Left ventricle myocardium inferior (tissue), 1 donor: ENCODE data around the gene DPY19L1. TPM values are rescaled to one million over a fixed set of nuclear protein-coding genes. Genes with fewer than 3 reads are reported as not detected.
"Not testable (repeated sequence)": the region's sequence is repeated elsewhere in the genome, so short reads cannot be mapped to it uniquely, and the experiment has no call there.

Experiments used
- DNase-seq: peaks from one replicate; pipeline ENCODE4 v3.0.0-alpha.2; 2020
- H3K27ac ChIP-seq: fragments of 200-600 bp; replicated peaks from 2 replicates; pipeline ENCODE4 v1.8.0; 2021
- H3K27me3 ChIP-seq: fragments of 200-600 bp; 2 replicates; pipeline ENCODE4 v1.8.0; 2021; ENCODE audit warnings: low read depth
- H3K36me3 ChIP-seq: fragments of 200-600 bp; 2 replicates; pipeline ENCODE4 v1.8.0; 2021
- H3K4me1 ChIP-seq: fragments of 200-600 bp; 2 replicates; pipeline ENCODE4 v1.8.0; 2021
- H3K4me3 ChIP-seq: fragments of 200-600 bp; 2 replicates; pipeline ENCODE4 v1.8.0; 2021; ENCODE audit warnings: mild to moderate bottlenecking, moderate library complexity
- H3K9me3 ChIP-seq: fragments of 200-600 bp; replicated peaks from 2 replicates; pipeline ENCODE4 v1.8.0; 2021
- intact Hi-C: fragments of 100-400 bp; cut with micrococcal nuclease; formaldehyde crosslinking; loops from one replicate; pipeline ENCODE4 v1.11.0; 2022
- total RNA-seq: library from RNA; stranded (reverse); fragmentation: NEBNext Ultra II Directional; extraction: Animal tissue kit (Norgen Biotek cat#: 25700); gene quantifications from one replicate; pipeline ENCODE4 v1.2.1, GENCODE V29; 2021
- TF ChIP-seq, protein P1 (sequence below): fragments of 200-600 bp; IDR thresholded peaks from 2 replicates; pipeline ENCODE4 v1.8.0; 2021; ENCODE audit warnings: antibody characterized with exemption, mild to moderate bottlenecking, borderline replicate concordance
- donor health status: DM: no; HTN: yes; CAD: no; lungs with severe emphysema.

The DPY19L1 gene
- total RNA-seq, 1 donor from 2014 or later: 28.5 TPM

- Histone ChIP-seq H3K27ac (no peak overlapping the region), H3K36me3 (no peaks in the 10 kb centered on the region), H3K9me3 (no peaks in the 10 kb centered on the region), H3K4me3 (no peak overlapping the region), H3K4me1 (peaks cover 4% of the 10 kb centered on the region), H3K27me3 (no peaks in the 10 kb centered on the region)
- intact Hi-C loops: no loop called here
- no peak for DNase-seq
- TF ChIP-seq, protein P1, sequence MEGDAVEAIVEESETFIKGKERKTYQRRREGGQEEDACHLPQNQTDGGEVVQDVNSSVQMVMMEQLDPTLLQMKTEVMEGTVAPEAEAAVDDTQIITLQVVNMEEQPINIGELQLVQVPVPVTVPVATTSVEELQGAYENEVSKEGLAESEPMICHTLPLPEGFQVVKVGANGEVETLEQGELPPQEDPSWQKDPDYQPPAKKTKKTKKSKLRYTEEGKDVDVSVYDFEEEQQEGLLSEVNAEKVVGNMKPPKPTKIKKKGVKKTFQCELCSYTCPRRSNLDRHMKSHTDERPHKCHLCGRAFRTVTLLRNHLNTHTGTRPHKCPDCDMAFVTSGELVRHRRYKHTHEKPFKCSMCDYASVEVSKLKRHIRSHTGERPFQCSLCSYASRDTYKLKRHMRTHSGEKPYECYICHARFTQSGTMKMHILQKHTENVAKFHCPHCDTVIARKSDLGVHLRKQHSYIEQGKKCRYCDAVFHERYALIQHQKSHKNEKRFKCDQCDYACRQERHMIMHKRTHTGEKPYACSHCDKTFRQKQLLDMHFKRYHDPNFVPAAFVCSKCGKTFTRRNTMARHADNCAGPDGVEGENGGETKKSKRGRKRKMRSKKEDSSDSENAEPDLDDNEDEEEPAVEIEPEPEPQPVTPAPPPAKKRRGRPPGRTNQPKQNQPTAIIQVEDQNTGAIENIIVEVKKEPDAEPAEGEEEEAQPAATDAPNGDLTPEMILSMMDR: no peak
These were observed 132.3 kb downstream of the DPY19L1 start for GRCh38 chr7:34904987-34905386.

- intact Hi-C loops, H3K27ac ChIP-seq, H3K36me3 ChIP-seq, DNase-seq, H3K9me3 ChIP-seq, H3K27me3 ChIP-seq, H3K4me3 ChIP-seq, H3K4me1 ChIP-seq: not testable (repeated sequence)
These were observed 133.4 kb downstream of the DPY19L1 start for GRCh38 chr7:34903921-34904320.

DNA sequence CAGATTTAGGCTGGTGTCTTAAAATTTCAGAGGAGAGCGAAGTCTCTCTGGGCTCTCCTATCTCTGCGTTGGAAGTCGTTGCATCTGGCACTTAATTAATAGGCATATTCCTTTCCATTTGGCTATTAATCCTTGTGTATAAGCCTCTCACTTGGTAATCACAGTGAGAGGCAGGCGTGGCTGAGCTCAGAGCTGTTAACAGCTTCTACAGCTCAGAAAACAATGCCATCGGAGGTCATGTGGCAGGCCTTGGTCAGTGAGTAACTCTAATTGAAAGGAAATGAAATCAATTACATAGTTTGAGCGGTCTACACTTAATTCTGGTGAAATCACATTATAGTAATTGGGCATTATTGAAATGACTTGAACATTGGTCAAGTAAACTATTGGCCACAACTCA, 135.1 kb downstream of the DPY19L1 start:
- H3K9me3 ChIP-seq: no peaks in the 10 kb centered on the region
- intact Hi-C loops: no loop called here
- TF ChIP-seq, protein P1: no peak

GRCh38 chr7:34900891-34901513, 136.3 kb downstream of the DPY19L1 start:
- Histone ChIP-seq H3K27ac (peak overlapping the region; percentile 24), H3K27me3 (peaks cover 5% of the 10 kb centered on the region), H3K9me3 (no peaks in the 10 kb centered on the region), H3K4me3 (no peak overlapping the region), H3K36me3 (no peaks in the 10 kb centered on the region), H3K4me1 (peaks cover 4% of the 10 kb centered on the region)
- intact Hi-C loops: no loop called here
- TF ChIP-seq, protein P1: peak; percentile 52
- DNase-seq: peak; percentile 42

More for the DNA sequence above, 135.1 kb downstream of the DPY19L1 start:
- no peak for DNase-seq
- Histone ChIP-seq H3K4me1 (peaks cover 4% of the 10 kb centered on the region), H3K27ac (no peak overlapping the region), H3K27me3 (peaks cover 5% of the 10 kb centered on the region), H3K4me3 (no peak overlapping the region), H3K36me3 (no peaks in the 10 kb centered on the region)

- H3K36me3 ChIP-seq: no peaks in the 10 kb centered on the region
- DNase-seq: no peak
- peaks cover 10% of the 10 kb centered on the region for H3K27me3 ChIP-seq
- no peak overlapping the region for H3K4me3 ChIP-seq
- H3K27ac ChIP-seq: no peak overlapping the region
- intact Hi-C loops: no loop called here
- H3K9me3 ChIP-seq: peaks cover 18% of the 10 kb centered on the region
- TF ChIP-seq, protein P1: no peak
- H3K4me1 ChIP-seq: no peaks in the 10 kb centered on the region
These were observed 142.1 kb downstream of the DPY19L1 start for GRCh38 chr7:34895202-34895601.

DNA sequence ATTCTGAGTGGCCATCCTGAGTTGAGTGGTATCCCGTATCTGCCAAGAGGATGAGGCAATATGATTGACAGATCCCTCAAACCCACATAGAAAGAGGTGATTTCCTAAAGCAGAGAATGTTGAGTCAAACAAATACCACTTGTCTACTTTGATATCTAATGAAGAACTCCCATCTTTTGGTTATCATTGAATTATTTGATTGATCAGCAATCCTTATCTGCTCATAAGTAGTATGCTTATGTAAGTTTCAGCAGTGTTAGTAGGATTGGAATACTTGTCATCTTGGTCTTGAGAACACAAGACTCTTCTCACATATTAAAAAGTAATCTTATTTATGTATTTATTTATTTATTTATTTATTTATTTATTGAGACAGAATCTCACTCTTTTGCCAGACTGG, 147.3 kb downstream of the DPY19L1 start:
- Histone ChIP-seq H3K27me3 (peaks cover 12% of the 10 kb centered on the region), H3K4me3 (no peak overlapping the region), H3K4me1 (no peaks in the 10 kb centered on the region), H3K36me3 (no peaks in the 10 kb centered on the region), H3K9me3 (peaks cover 14% of the 10 kb centered on the region), H3K27ac (no peak overlapping the region)
- intact Hi-C loops: no loop called here
- TF ChIP-seq, protein P1: no peak
- DNase-seq: no peak
